ENCODE measurements around the gene ASL.
A peak's percentile ranks its signal among the peaks of the same experiment; 100 is the strongest.
"Not testable (repeated sequence)": the region's sequence is repeated elsewhere in the genome, so short reads cannot be mapped to it uniquely, and the experiment has no call there.

ASL gene

GRCh38 chr7:66119245-66119850 is 43.7 kb downstream of the ASL start:
- DNase-seq (ENCODE audit: low spot score) = no peak

- DNase-seq (ENCODE audit: low spot score) = no peak
Observed at GRCh38 chr7:66123175-66123528, 47.5 kb downstream of the ASL start.

DNA sequence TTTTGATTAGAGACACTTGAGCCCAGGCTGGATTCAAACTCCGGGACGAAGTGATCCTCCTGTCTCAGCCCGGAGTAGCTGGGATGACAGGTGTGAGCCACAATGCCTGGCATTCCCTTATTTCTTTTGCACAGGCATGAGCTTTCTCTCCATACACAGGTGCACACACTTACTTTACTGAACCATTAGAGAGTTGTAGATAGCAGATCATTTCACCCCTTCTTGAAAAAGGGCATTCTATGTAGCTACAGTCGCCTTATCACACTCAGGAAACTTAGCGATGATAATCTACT is 48.9 kb downstream of the ASL start:
- not testable (repeated sequence) for DNase-seq (ENCODE audit: low spot score)

DNA sequence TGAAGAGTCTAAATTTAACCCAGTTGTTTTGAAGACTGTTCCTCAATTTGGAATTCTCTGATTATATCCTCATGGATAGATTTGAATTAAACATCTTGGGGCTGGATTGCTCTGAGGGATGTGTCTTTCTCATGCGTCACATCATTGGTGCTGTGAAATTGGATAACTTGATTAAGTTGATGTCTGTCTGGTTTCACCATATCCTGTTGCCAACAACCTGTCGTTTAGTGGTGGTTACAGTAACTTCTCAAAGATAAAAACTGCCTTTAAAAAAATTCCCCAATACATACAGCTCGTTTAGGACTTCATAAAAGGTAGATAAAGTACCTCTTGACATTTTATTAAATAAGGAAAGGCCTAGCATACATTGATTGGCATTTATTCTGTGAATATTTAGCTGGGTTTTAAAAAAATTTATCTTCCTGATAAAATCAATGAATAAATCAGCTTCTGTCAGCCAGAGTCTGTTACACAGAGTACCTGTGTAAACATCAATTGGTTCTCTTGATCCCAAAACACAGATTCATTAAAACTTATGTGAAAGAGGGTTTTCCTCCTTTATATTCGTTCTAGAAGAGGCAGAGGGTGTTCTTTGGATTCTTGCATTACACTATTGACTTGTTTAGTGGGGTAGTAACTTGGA is 49.6 kb downstream of the ASL start:
- no peak for DNase-seq (ENCODE audit: low spot score)

DNA sequence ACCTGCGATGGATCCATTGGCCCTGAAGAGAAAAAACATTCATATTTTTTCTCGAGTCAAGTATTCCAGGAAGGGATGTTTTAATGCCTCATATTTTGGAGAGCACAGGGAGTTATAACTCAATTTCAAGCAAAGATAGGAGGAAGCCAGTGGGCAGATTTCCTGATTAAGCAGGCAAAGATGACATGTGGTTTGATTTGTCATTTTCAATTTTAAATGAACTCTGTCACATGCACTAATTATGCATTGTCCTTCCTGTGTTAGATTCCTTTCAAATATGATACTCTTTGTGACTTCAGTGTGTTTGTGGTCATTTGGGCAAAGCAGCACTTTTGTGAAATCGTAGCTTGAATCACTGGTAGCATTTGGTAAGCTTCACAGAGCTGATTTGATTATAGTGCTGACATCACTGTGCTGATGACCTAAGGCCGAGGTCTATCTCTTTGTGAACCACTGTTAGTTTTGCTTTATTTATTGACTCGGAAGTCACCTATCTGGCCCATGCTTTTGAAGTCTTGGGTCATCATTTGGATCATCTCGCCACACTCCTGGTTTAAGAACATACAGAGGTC is 50.2 kb downstream of the ASL start:
- DNase-seq (ENCODE audit: low spot score) = peak; percentile 2

- DNase-seq (ENCODE audit: low spot score) = not testable (repeated sequence)
Observed at GRCh38 chr7:66127172-66127571, 51.6 kb downstream of the ASL start.

DNA sequence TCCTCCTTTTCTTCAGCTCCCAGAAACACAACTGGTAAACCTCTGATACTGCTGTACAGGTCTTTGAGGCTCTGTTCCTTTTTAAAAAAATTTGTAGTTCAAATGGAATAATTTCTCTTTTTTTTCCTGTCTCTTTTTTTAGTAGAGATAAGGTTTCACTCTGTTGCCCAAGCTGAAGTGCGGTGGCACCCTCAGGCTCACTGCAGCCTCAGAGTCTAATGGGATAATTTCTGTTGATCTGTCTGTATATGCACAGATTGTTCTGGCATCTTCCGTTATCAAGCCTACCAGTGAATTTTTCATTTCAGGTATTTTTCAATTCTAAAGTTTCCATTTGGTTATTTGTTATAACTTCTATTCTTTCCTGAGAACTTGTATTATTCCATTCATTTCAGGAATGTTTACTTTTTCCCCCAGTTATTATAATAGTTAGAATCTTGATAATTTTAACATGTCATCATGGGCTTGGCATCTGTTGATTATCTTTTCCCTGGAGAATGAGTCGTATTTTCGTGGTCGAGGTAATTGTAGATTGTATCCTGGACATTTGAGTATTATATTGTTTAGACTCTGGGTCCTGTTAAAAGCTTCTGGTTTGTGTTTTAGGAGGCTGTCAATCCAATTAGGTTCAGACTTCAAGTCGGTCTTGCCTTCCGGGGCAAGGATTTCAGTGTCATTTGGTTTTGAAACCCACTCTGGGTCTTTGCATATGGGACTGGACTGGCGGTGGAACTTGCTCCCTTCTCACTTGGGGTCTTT is 63.6 kb downstream of the ASL start:
- peak; percentile 3 for DNase-seq (ENCODE audit: low spot score)

DNA sequence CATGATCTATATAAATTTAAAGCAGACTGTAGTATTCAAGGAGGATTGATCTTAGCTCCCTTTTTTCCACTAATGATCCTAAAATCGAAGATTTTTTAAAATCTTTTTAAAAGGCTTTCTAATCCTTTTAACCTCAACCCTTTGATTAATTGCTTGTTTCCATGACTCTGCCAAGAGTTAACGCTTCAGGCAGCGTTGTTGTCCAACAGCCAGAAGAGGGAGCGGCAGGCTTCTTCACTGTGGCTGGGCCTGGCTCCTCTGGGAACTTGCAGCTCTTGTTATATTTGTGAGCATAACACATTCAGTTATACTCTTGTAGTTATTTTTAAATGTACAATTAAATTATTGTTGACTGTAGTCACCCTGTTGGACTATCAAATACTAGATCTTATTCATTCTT is 65.3 kb downstream of the ASL start:
- peak; percentile 78 for DNase-seq (ENCODE audit: low spot score)

DNA sequence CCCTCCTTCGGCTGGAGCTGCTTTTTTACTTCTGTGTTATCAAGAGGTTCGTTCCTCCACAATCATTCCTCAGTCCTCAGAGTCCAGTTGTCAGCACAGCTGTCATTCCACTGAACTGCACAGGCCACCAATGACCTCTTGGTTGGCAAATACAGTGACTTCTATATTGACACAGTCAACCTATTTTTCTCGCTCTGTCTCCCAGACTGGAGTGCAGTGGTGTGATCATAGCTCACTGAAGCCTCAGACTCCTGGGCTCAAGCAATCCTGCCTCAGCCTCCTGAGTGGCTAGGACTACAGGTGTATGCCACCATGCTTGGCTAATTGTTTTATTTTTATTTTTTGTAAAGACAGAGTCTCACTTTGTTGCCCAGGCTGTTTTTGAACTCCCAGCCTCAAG is 66.7 kb downstream of the ASL start:
- DNase-seq (ENCODE audit: low spot score) = no peak

DNA sequence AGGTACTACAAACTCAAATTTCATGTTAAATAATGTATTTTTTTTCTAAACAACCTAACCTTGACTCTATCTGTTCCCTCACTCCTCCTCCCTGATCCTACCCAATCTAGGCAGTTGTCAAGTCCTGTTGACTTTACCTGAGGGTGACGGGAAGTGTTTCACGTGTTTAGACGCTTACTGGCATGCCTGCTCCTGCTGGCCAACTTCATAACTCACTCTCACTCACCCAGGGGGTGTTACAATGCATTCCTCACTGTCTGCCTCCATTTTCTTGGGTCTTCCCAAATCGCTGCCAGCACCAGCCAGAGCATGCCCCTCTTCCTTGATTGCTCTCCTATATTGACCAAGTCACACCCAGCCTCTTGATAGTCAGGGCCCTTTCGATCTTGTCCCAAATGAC is 67.4 kb downstream of the ASL start:
- no peak for DNase-seq (ENCODE audit: low spot score)

Data from AG08395 (cell line).